ENCODE data around the gene TMCO5A. TPM values are rescaled to one million over a fixed set of nuclear protein-coding genes. Genes with fewer than 3 reads are reported as not detected.

TMCO5A gene
- total RNA-seq, 1 donor from 2014 or later = 5.3 TPM

- no peak for DNase-seq (ENCODE audit: low spot score)
Observed at GRCh38 chr15:37967788-37968187, 33.3 kb downstream of the TMCO5A start.

DNA sequence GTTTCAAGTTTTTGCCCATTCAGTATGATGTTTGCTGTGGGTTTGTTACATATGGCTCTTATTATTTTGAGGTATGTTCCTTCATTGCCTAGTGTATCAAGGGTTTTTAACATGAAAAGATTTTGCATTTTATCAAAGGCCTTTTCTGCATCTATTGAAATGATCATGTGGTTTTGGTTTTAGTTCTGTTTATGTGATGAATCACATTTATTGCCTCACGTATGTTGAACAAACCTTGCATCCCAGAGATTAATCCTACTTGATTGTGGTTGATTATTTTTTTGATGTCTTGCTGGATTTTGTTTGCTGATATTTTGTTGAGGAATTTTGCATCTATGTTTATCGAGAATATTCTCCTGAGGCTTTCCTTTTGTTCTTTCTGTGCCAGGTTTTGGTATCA is 39.4 kb downstream of the TMCO5A start:
- DNase-seq (ENCODE audit: low spot score) = no peak

GRCh38 chr15:37978231-37978630 is 43.8 kb downstream of the TMCO5A start:
- DNase-seq (ENCODE audit: low spot score) = no peak

- DNase-seq (ENCODE audit: low spot score) = peak; percentile 40
Observed at GRCh38 chr15:37979671-37980409, 45.4 kb downstream of the TMCO5A start.

GRCh38 chr15:37981201-37981600 is 46.8 kb downstream of the TMCO5A start:
- peak; percentile 81 for DNase-seq (ENCODE audit: low spot score)

GRCh38 chr15:37981775-37982174 is 47.3 kb downstream of the TMCO5A start:
- DNase-seq (ENCODE audit: low spot score) = peak; percentile 69

GRCh38 chr15:37984368-37984767 is 49.9 kb downstream of the TMCO5A start:
- no peak for DNase-seq (ENCODE audit: low spot score)

DNA sequence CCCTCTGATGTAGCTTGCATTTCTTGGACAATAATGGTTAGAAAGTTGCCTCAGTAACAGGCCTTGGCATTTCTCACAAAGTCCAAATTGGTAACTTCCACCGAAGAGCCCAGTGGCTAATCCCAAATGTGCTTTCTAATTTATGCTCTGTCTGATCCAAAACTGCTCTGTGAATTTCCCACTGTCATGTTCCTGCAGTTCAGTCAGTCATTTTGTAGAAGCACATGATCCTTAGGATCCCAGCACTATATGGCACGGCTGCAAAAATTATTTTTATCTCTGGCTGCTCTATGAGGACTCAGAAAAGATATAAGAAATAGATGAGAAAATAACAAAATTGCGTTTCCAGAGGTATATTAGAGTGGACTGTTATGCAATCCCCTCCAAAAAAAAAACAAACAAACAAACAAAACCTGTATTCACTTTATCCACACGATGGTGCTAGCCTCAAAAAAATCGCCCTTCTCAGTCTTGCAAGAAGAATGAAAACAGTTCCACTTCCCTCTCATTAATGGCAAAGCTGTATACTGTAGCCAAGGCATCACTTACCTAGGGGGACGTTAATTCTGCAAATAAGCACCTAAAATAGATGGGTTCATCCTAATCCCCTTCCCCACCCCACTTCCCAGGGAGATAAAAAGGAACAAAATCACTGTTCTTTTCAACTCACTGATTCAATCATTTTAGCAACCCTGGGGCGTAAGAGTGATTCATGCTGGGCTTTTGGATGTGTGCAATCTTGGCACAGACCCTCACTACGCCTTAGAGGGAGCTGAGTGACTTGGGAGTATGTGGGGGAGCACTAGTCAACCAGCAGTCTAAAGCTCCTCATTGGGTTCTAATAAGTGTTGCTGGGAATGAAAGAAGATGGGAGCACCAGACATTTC is 61.3 kb downstream of the TMCO5A start:
- peak; percentile 79 for DNase-seq (ENCODE audit: low spot score)
